SK-N-SH treated with all-trans-retinoic acid at 6 μM for 48 hours (cell line): ENCODE data around the gene ZBTB43.

Experiments
- BACH2 ChIP-seq: fragments of 250-450 bp; sonication (Bioruptor Pico); IDR thresholded peaks from 2 replicates; pipeline ENCODE4 v1.9.0; 2021; ENCODE audit warnings: mild to moderate bottlenecking, borderline replicate concordance
- CREB5 ChIP-seq: fragments of 250-450 bp; sonication (Bioruptor Pico); IDR thresholded peaks from 2 replicates; pipeline ENCODE4 v1.5.1; 2020; ENCODE audit warnings: low read depth, mild to moderate bottlenecking, moderate library complexity
- ESRRG ChIP-seq: fragments of 250-450 bp; sonication (Bioruptor Pico); IDR thresholded peaks from 2 replicates; pipeline ENCODE4 v1.6.1; 2021; ENCODE audit warnings: mild to moderate bottlenecking
- OSR1 ChIP-seq: fragments of 250-450 bp; sonication (Bioruptor Pico); IDR thresholded peaks from 2 replicates; pipeline ENCODE4 v1.8.0; 2022; ENCODE audit warnings: moderate library complexity, mild to moderate bottlenecking, inconsistent platforms
- PATZ1 ChIP-seq: fragments of 250-450 bp; sonication (Bioruptor Pico); IDR thresholded peaks from 2 replicates; pipeline ENCODE4 v1.8.0; 2020; ENCODE audit warnings: mild to moderate bottlenecking, moderate library complexity, borderline replicate concordance
- PPARA ChIP-seq: fragments of 250-450 bp; sonication (Bioruptor Pico); IDR thresholded peaks from 2 replicates; pipeline ENCODE4 v1.5.0; 2020; ENCODE audit warnings: mild to moderate bottlenecking, borderline replicate concordance
- RARB ChIP-seq: fragments of 250-450 bp; sonication (Bioruptor Pico); IDR thresholded peaks from 2 replicates; pipeline ENCODE4 v1.8.0; 2021; ENCODE audit warnings: mild to moderate bottlenecking, moderate library complexity
- TOX ChIP-seq: fragments of 250-450 bp; sonication (Bioruptor Pico); IDR thresholded peaks from 2 replicates; pipeline ENCODE4 v1.8.0; 2021; ENCODE audit warnings: mild to moderate bottlenecking, moderate library complexity, borderline replicate concordance

- no peak for TF ChIP-seq PATZ1 (CRISPR knock-in tag)
- TF ChIP-seq TOX (CRISPR knock-in tag): no peak
- TF ChIP-seq PPARA: no peak
- no peak for TF ChIP-seq BACH2 (CRISPR knock-in tag)
- TF ChIP-seq OSR1: no peak
- TF ChIP-seq RARB (CRISPR knock-in tag): no peak
- no peak for TF ChIP-seq ESRRG (CRISPR knock-in tag)
- TF ChIP-seq CREB5: no peak
These were observed 71.7 kb downstream of the ZBTB43 start for GRCh38 chr9:126876531-126876930.
